Fibroblast of lung (primary cell): Measurements from ENCODE around the gene KRTAP20-1. TPM values are rescaled to one million over a fixed set of nuclear protein-coding genes. Genes with fewer than 3 reads are reported as not detected.

Source experiments
- DNase-seq, 2 donors: peaks; one replicate each; pipeline versions ENCODE4 v3.0.0 to v3.0.0-alpha.2; 2010; ENCODE audit warnings: low read depth in 2 of 2
- H2AFZ ChIP-seq: 2 replicates; pipeline ENCODE4 v1.5.1; 2012; ENCODE audit warnings: low read length, control low read depth, inconsistent platforms
- H3K27ac ChIP-seq: 2 replicates; pipeline ENCODE4 v1.5.1; 2011; ENCODE audit warnings: low read length, control low read depth; ENCODE audit not compliant: insufficient read depth
- H3K27me3 ChIP-seq: 2 replicates; pipeline ENCODE4 v1.5.1; 2011; ENCODE audit warnings: mild to moderate bottlenecking, low read length; ENCODE audit not compliant: control insufficient read depth, insufficient read depth
- H3K36me3 ChIP-seq: 2 replicates; pipeline ENCODE4 v1.5.1; 2011; ENCODE audit warnings: low read length; ENCODE audit not compliant: control insufficient read depth, insufficient read depth
- H3K4me1 ChIP-seq: 2 replicates; pipeline ENCODE4 v1.5.1; 2011; ENCODE audit warnings: low read length; ENCODE audit not compliant: control insufficient read depth, insufficient read depth; ENCODE audit errors: extremely low read depth
- H3K4me2 ChIP-seq: 2 replicates; pipeline ENCODE4 v1.5.1; 2011; ENCODE audit warnings: low read length, control low read depth; ENCODE audit not compliant: insufficient read depth; ENCODE audit errors: extremely low read depth
- H3K4me3 ChIP-seq, 4 experiments: fragments of 200-600 bp in 1 of 4; sonication (generic) in 1 of 4; replicated peaks in 1 of 4; 2 replicates each; pipeline ENCODE4 v1.5.1; 2011 to 2016; ENCODE audit warnings: low read length in 4 of 4, low read depth in 3 of 4, mild to moderate bottlenecking in 3 of 4, control low read depth in 2 of 4, inconsistent platforms in 1 of 4, mixed read lengths in 1 of 4; ENCODE audit not compliant: insufficient read depth in 1 of 4; ENCODE audit errors: control extremely low read depth in 1 of 4
- H3K79me2 ChIP-seq: 2 replicates; pipeline ENCODE4 v1.5.1; 2012; ENCODE audit warnings: mild to moderate bottlenecking, low read length, inconsistent platforms; ENCODE audit not compliant: control insufficient read depth, insufficient read depth
- H3K9ac ChIP-seq: 2 replicates; pipeline ENCODE4 v1.5.1; 2011; ENCODE audit warnings: mild to moderate bottlenecking, low read length, control low read depth; ENCODE audit not compliant: insufficient read depth
- H3K9me3 ChIP-seq: 2 replicates; pipeline ENCODE4 v1.5.1; 2012; ENCODE audit warnings: low read depth, low read length; ENCODE audit not compliant: control insufficient read depth, insufficient read depth
- H4K20me1 ChIP-seq: 2 replicates; pipeline ENCODE4 v1.5.1; 2011; ENCODE audit warnings: low read length; ENCODE audit not compliant: control insufficient read depth, insufficient read depth; ENCODE audit errors: extremely low read depth
- CTCF ChIP-seq, 2 donors: IDR thresholded peaks in 1 of 2; conservative IDR thresholded peaks in 1 of 2; 1 replicate in 1 of 2; 2 replicates in 1 of 2; pipeline ENCODE4 v1.5.1; 2011 to 2012; ENCODE audit warnings: low read length in 2 of 2, control low read depth in 1 of 2, inconsistent platforms in 1 of 2, low read depth in 1 of 2, mild to moderate bottlenecking in 1 of 2
- EZH2 ChIP-seq: IDR thresholded peaks from 2 replicates; pipeline ENCODE4 v1.5.1; 2012; ENCODE audit warnings: low read length, control low read depth, mild to moderate bottlenecking; ENCODE audit errors: missing control alignments
- polyA plus RNA-seq, 2 donors: library from polyadenylated mRNA; depleted of rRNA in 1 of 2; stranded (reverse) in 1 of 2; unstranded in 1 of 2; fragments of >200 nt; gene quantifications; 2 replicates each; pipeline ENCODE4 v1.2.1, GENCODE V29; 2011 to 2012; ENCODE audit warnings: missing spikeins in 1 of 2
- total RNA-seq: library from RNA; depleted of rRNA; stranded (reverse); fragments of >200 nt; gene quantifications from 2 replicates; pipeline ENCODE4 v1.2.1, GENCODE V29; 2014

Gene KRTAP20-1
- total and polyA plus RNA-seq, 2 donors (not counting 1 experiment from before 2014, with no cell fraction given): not detected

GRCh38 chr21:30628109-30628508 is 11.9 kb downstream of the KRTAP20-1 start:
- no peak overlapping the region for H3K4me2 ChIP-seq
- no peak for DNase-seq
- TF ChIP-seq EZH2: no peak
- TF ChIP-seq CTCF (conservative IDR thresholded peaks at IDR 0.05 in 1 of 2, IDR thresholded peaks at IDR 0.05 in 1 of 2; ENCODE audit: low read depth in 1 of 2, low read length in 2 of 2): no peak
- no peaks in the 10 kb centered on the region for H3K27me3 ChIP-seq
- H3K4me1 ChIP-seq: no peaks in the 10 kb centered on the region
- H3K27ac ChIP-seq: no peak overlapping the region
- H2AFZ ChIP-seq: no peak overlapping the region
- no peak overlapping the region for H3K4me3 ChIP-seq
- no peak overlapping the region for H3K9ac ChIP-seq
- no peaks in the 10 kb centered on the region for H3K36me3 ChIP-seq
- no peaks in the 10 kb centered on the region for H4K20me1 ChIP-seq
- H3K9me3 ChIP-seq: no peaks in the 10 kb centered on the region
- H3K79me2 ChIP-seq: no peaks in the 10 kb centered on the region

GRCh38 chr21:30629200-30629599 is 13.0 kb downstream of the KRTAP20-1 start:
- Histone ChIP-seq H3K27ac (no peak overlapping the region), H3K36me3 (no peaks in the 10 kb centered on the region), H3K79me2 (no peaks in the 10 kb centered on the region), H3K27me3 (no peaks in the 10 kb centered on the region), H3K9me3 (no peaks in the 10 kb centered on the region), H3K4me2 (no peak overlapping the region), H3K4me1 (no peaks in the 10 kb centered on the region), H3K9ac (no peak overlapping the region), H2AFZ (no peak overlapping the region), H4K20me1 (no peaks in the 10 kb centered on the region), H3K4me3 (no peak overlapping the region)
- TF ChIP-seq EZH2 (no peak), CTCF (conservative IDR thresholded peaks at IDR 0.05 in 1 of 2, IDR thresholded peaks at IDR 0.05 in 1 of 2; ENCODE audit: low read depth in 1 of 2, low read length in 2 of 2) (no peak)
- DNase-seq: no peak

- no peak within 1 kb of the TSS for H3K4me2 ChIP-seq
- no peak within 1 kb of the TSS for H3K4me3 ChIP-seq
- H3K9me3 ChIP-seq: no peaks in the 10 kb centered on the region
- no peak within 1 kb of the TSS for H2AFZ ChIP-seq
- no peaks in the 10 kb centered on the region for H3K36me3 ChIP-seq
- TF ChIP-seq CTCF (conservative IDR thresholded peaks at IDR 0.05 in 1 of 2, IDR thresholded peaks at IDR 0.05 in 1 of 2; ENCODE audit: low read depth in 1 of 2, low read length in 2 of 2) (no peak), EZH2 (no peak)
- H3K4me1 ChIP-seq: no peaks in the 10 kb centered on the region
- no peak within 1 kb of the TSS for H3K27ac ChIP-seq
- no peaks in the 10 kb centered on the region for H4K20me1 ChIP-seq
- DNase-seq: no peak
- H3K79me2 ChIP-seq: no peaks in the 10 kb centered on the region
- no peak within 1 kb of the TSS for H3K9ac ChIP-seq
- H3K27me3 ChIP-seq: no peaks in the 10 kb centered on the region
Measured at GRCh38 chr21:30634906-30635305, 18.7 kb downstream of the KRTAP20-1 start, which contains the start of gene KRTAP20-2. TSS of gene KRTAP20-2 (plus strand) at chr21:30635206. CDS start at chr21:30635264, 58 bp downstream.
